ENCODE data around the gene SMURF1. TPM values are rescaled to one million over a fixed set of nuclear protein-coding genes. Genes with fewer than 3 reads are reported as not detected.

Gene SMURF1
- total and polyA plus RNA-seq, 2 of the 4 experiments (the other 2 are of a cell fraction): 13.4 to 20.3 TPM

DNA sequence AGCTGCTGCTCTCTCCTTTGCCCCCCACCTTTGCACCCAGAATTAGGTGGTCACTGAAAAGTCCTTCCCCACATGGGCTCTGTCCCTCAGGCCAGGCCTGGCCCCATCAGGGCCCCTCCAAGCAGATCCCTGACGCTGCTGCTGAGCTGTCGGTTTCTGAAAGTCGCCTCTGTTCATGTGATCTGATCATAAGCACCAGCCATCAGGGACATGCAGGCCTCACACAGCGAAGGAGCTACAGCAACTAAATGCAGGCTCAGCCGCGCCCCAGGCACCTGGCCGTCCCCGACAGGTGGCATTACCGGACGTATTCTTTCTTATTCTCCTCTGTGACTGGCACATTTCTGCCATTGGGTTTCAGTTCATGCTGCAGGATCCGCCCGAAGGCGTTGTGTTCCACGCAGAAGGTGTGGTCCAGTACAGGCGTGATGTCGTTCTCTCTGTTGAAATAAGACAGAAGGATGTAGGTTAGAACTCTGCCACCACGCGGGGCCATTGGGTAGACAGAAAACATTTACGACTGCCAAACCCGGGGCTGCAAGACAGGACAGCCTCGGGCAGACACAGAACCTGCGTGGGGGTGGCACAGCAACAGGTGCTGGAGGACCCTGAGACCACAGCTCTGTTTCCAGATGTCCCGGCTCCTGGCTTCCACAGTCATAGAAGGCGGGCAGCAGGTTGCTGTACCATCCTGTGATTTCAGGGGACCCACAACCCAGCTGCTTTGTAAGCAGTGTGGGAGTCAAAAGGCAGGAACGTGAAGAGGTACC is 105.6 kb downstream of the SMURF1 start:
- no peak overlapping the region for H3K4ac ChIP-seq (ENCODE audit: low read depth, low read length)
- H3K56ac ChIP-seq (ENCODE audit: extremely low read depth, insufficient read depth, low read length): no peak overlapping the region
- peaks cover 9 to 52% of the 10 kb centered on the region in 2 experiments for H3K79me1 ChIP-seq (ENCODE audit: low read depth in 1 of 2, low read length in 2 of 2)
- dilution Hi-C loops (cut with HindIII; ENCODE audit: low sequenced_read_pairs, unreplicated experiment): no loop called here
- no peak overlapping the region for H3K4me2 ChIP-seq (ENCODE audit: low read depth, low read length)
- no TSS peak for BruUV-seq (replicated peaks)
- no peak overlapping the region for H4K91ac ChIP-seq (ENCODE audit: insufficient read depth, low read depth, low read length)
- POLR2A ChIA-PET (ENCODE audit: unreplicated experiment): interaction anchor here (0.6 kb wide), 1 partner anchor 12 kb away, joined by 4 read pairs; no protein-coding TSS in a partner anchor
- WGBS, 2 experiments (ENCODE audit: extremely low coverage in 2 of 2, insufficient read length in 1 of 2): 97% methylated on average over 18 of the region's 25 CpGs; no CpG with 5 or more reads in 1 of the 2 experiments
- no peak overlapping the region for H3K18ac ChIP-seq (ENCODE audit: low read depth, low read length)
- peaks cover 75% of the 10 kb centered on the region for H3K36me3 ChIP-seq (ENCODE audit: control insufficient read depth, insufficient read depth, low read length)
- no peak for DNase-seq
- H3K23ac ChIP-seq (ENCODE audit: low read depth, low read length): no peak overlapping the region
- H2AK5ac ChIP-seq (ENCODE audit: low read depth, low read length): no peak overlapping the region
- no peak overlapping the region for H3K9ac ChIP-seq (ENCODE audit: low read depth, low read length)
- no peaks in the 10 kb centered on the region for H3K27me3 ChIP-seq (ENCODE audit: control insufficient read depth, insufficient read depth, low read length)
- no peak overlapping the region for H4K8ac ChIP-seq (ENCODE audit: low read depth in 2 of 2, low read length in 2 of 2)
- CTCF ChIA-PET: interaction anchor here (0.6 to 1.9 kb wide), 2 partner anchors 12 to 66 kb away, joined by 3 to 11 read pairs; no protein-coding TSS in a partner anchor
- no peak overlapping the region for H4K5ac ChIP-seq (ENCODE audit: low read depth, low read length)
- in situ Hi-C loops (cut with MboI; ENCODE audit: low sequenced_read_pairs): no loop called here
- no peak overlapping the region for H3K4me3 ChIP-seq (ENCODE audit: insufficient read depth, low read depth, low read length)
- no peaks in the 10 kb centered on the region for H3K9me1 ChIP-seq (ENCODE audit: insufficient read depth, low read length)
- peaks cover 5% of the 10 kb centered on the region for H3K4me1 ChIP-seq (ENCODE audit: control insufficient read depth, insufficient read depth, low read length)
- no peak overlapping the region for H2BK120ac ChIP-seq (ENCODE audit: low read depth, low read length)
- H2BK5ac ChIP-seq (ENCODE audit: low read depth, low read length, poor library complexity, severe bottlenecking): no peak overlapping the region
- peaks cover 21% of the 10 kb centered on the region for H4K20me1 ChIP-seq (ENCODE audit: insufficient read depth, low read length)
- no peak for TF ChIP-seq RFX5 (IDR thresholded peaks at IDR 0.05; ENCODE audit: low read depth, low read length)
- H2AFZ ChIP-seq (replicated peaks; ENCODE audit: low read length, poor library complexity): no peak overlapping the region
- intact Hi-C loops (cut with micrococcal nuclease): no loop called here
- no peak overlapping the region for H2BK15ac ChIP-seq (ENCODE audit: low read depth, low read length)
- H3K9me3 ChIP-seq (ENCODE audit: control insufficient read depth, insufficient read depth, low read length): no peaks in the 10 kb centered on the region
- H3K14ac ChIP-seq (replicated peaks; ENCODE audit: low read depth, low read length): no peak overlapping the region
- no peak overlapping the region for H2BK20ac ChIP-seq (ENCODE audit: low read depth, low read length)
- no peak overlapping the region for H2AK9ac ChIP-seq (replicated peaks; ENCODE audit: low read depth, low read length, poor library complexity)
- no peak for ATAC-seq (ENCODE audit: low read depth)
- no peak overlapping the region for H3K27ac ChIP-seq (ENCODE audit: insufficient read depth, low read length)
